Neural cell (in vitro differentiated cells): ENCODE results near the gene FGD5. TPM values are rescaled to one million over a fixed set of nuclear protein-coding genes. Genes with fewer than 3 reads are reported as not detected.

Experiments
- H2AFZ ChIP-seq: fragments of 200-600, 300-800 bp; sonication (generic), shearing (Covaris generic); 2 replicates; pipeline ENCODE4 v1.6.0; 2014; ENCODE audit warnings: low read depth, mild to moderate bottlenecking, antibody characterized with exemption, low read length, moderate library complexity
- H3F3A ChIP-seq: fragments of 200-600 bp; shearing (Covaris generic); 2 replicates; pipeline ENCODE4 v1.6.1; 2016; ENCODE audit warnings: mild to moderate bottlenecking, moderate library complexity, mixed read lengths, antibody characterized with exemption, low read length; ENCODE audit not compliant: insufficient read depth, poor library complexity, severe bottlenecking
- H3K27ac ChIP-seq: fragments of 200-600, 300-800 bp; sonication (generic), shearing (Covaris generic); 2 replicates; pipeline ENCODE4 v1.5.1; 2014; ENCODE audit warnings: mild to moderate bottlenecking, low read length, moderate library complexity
- H3K27me3 ChIP-seq: fragments of 300-800, 200-600 bp; sonication (generic), shearing (Covaris generic); 2 replicates; pipeline ENCODE4 v1.6.0; 2014; ENCODE audit warnings: mild to moderate bottlenecking, low read depth, low read length, moderate library complexity; ENCODE audit not compliant: insufficient read depth
- H3K36me3 ChIP-seq: fragments of 300-800, 200-600 bp; sonication (generic), shearing (Covaris generic); 2 replicates; pipeline ENCODE4 v1.5.1; 2014; ENCODE audit warnings: mild to moderate bottlenecking, antibody characterized with exemption, low read length, moderate library complexity; ENCODE audit not compliant: insufficient read depth
- H3K4me2 ChIP-seq: fragments of 300-800, 200-600 bp; sonication (generic), shearing (Covaris generic); 2 replicates; pipeline ENCODE4 v1.6.0; 2014; ENCODE audit warnings: mild to moderate bottlenecking, low read length
- H3K4me3 ChIP-seq: fragments of 300-800, 200-600 bp; sonication (generic), shearing (Covaris generic); 2 replicates; pipeline ENCODE4 v1.5.1; 2014; ENCODE audit warnings: mild to moderate bottlenecking, low read length, moderate library complexity
- H3K79me2 ChIP-seq: fragments of 200-600 bp; shearing (Covaris generic); replicated peaks from 2 replicates; pipeline ENCODE4 v1.6.0; 2014; ENCODE audit warnings: mild to moderate bottlenecking, low read length, moderate library complexity; ENCODE audit not compliant: insufficient read depth
- H3K9ac ChIP-seq: fragments of 300-800, 200-600 bp; sonication (generic), shearing (Covaris generic); 2 replicates; pipeline ENCODE4 v1.6.1; 2016; ENCODE audit warnings: mild to moderate bottlenecking, low read length, mixed read lengths
- H3K9me2 ChIP-seq: fragments of 200-600 bp; shearing (Covaris generic); 2 replicates; pipeline ENCODE4 v1.6.1; 2016; ENCODE audit warnings: mild to moderate bottlenecking, low read length, mixed read lengths; ENCODE audit not compliant: insufficient read depth
- H3K9me3 ChIP-seq: fragments of 200-600, 300-800 bp; sonication (generic), shearing (Covaris generic); 2 replicates; pipeline ENCODE4 v1.6.1; 2016; ENCODE audit warnings: mild to moderate bottlenecking, mixed run types, low read length, moderate library complexity, mixed read lengths
- H4K20me1 ChIP-seq: fragments of 200-600 bp; shearing (Covaris generic); 2 replicates; pipeline ENCODE4 v1.6.1; 2016; ENCODE audit warnings: mild to moderate bottlenecking, mixed run types; ENCODE audit not compliant: insufficient read depth
- EP300 ChIP-seq: fragments of 450-650 bp; conservative IDR thresholded peaks from 2 replicates; pipeline ENCODE4 v1.6.1; 2014; ENCODE audit warnings: antibody characterized with exemption, mild to moderate bottlenecking, moderate library complexity; ENCODE audit not compliant: poor library complexity, severe bottlenecking
- EZH2 ChIP-seq: fragments of 200-600, 300-800 bp; shearing (Covaris generic), sonication (generic); IDR thresholded peaks from 2 replicates; pipeline ENCODE4 v1.6.1; 2014; ENCODE audit warnings: antibody characterized with exemption, low read length, borderline replicate concordance, mild to moderate bottlenecking; ENCODE audit not compliant: insufficient read depth, poor library complexity, severe bottlenecking
- MXI1 ChIP-seq: fragments of 450-650 bp; conservative IDR thresholded peaks from 2 replicates; pipeline ENCODE4 v1.6.1; 2014; ENCODE audit warnings: antibody characterized with exemption, mild to moderate bottlenecking; ENCODE audit not compliant: poor library complexity, severe bottlenecking
- POLR2AphosphoS5 ChIP-seq: IDR thresholded peaks from 2 replicates; pipeline ENCODE4 v1.6.1; 2012
- RAD21 ChIP-seq: fragments of 450-650 bp; conservative IDR thresholded peaks from 2 replicates; pipeline ENCODE4 v1.6.1; 2014; ENCODE audit warnings: antibody characterized with exemption, mild to moderate bottlenecking, moderate library complexity
- REST ChIP-seq: IDR thresholded peaks from 2 replicates; pipeline ENCODE4 v1.6.1; 2012; ENCODE audit warnings: borderline replicate concordance
- SMC3 ChIP-seq: fragments of 450-650 bp; conservative IDR thresholded peaks from 2 replicates; pipeline ENCODE4 v1.6.1; 2014; ENCODE audit warnings: antibody characterized with exemption, mild to moderate bottlenecking, moderate library complexity; ENCODE audit not compliant: poor library complexity
- TAF1 ChIP-seq: IDR thresholded peaks from 2 replicates; pipeline ENCODE4 v1.6.1; 2012; ENCODE audit warnings: low read depth
- polyA plus RNA-seq: library from polyadenylated mRNA; depleted of rRNA; stranded (reverse); fragments of >200 nt; gene quantifications from 2 replicates; pipeline ENCODE4 v1.2.3, GENCODE V29; 2014
- TF ChIP-seq, protein P1 (sequence below): fragments of 450-650 bp; IDR thresholded peaks from 2 replicates; pipeline ENCODE4 v1.5.1; 2014; ENCODE audit warnings: antibody characterized with exemption, mild to moderate bottlenecking, moderate library complexity; ENCODE audit not compliant: poor library complexity, severe bottlenecking

FGD5 gene
- polyA plus RNA-seq, 1 donor from 2014 or later: not detected

DNA sequence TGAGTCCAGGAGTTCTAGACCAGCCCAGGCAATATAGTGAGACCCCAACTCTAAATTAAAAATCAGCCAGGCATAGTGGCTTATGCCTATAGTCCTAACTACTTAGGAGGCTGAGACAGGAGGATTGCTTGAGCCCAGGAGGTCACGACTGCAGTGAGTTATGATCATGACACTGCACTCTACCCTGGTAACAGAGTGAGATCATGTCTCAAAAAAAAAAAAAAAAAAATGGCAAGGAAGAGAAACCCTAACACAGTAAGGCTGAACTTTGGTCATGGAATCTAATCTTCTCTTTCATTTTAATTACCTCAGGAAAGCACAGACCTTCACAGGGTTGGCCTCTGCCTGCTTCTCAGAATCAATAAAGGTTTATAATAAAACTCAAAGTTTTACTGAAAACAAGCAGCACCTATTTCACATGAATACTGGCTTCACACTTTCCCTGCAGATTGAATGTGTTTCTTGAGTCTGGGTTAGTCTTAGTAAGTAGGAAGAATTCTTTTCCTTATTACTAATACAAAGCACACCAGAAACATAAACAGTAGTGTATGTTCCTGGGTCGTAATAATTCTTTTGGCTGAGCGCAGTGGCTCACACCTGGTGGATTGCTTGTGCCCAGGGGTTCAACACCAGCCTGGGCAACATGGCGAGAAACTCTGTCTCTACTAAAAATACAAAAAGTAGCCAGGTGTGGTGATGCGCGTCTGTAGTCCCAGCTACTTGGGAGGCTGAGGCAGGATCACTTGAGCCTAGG lies 117.0 kb downstream of the FGD5 start:
- H3K36me3 ChIP-seq: no peaks in the 10 kb centered on the region
- no peaks in the 10 kb centered on the region for H3K79me2 ChIP-seq
- H3K27me3 ChIP-seq: no peaks in the 10 kb centered on the region
- H2AFZ ChIP-seq: no peak overlapping the region
- no peak overlapping the region for H3K27ac ChIP-seq
- H4K20me1 ChIP-seq: no peaks in the 10 kb centered on the region
- H3K4me2 ChIP-seq: no peak overlapping the region
- H3K9ac ChIP-seq: no peak overlapping the region
- TF ChIP-seq TAF1 (no peak), SMC3 (no peak), EZH2 (no peak), POLR2AphosphoS5 (no peak), MXI1 (no peak), RAD21 (no peak), EP300 (no peak), REST (no peak)
- TF ChIP-seq, protein P1, sequence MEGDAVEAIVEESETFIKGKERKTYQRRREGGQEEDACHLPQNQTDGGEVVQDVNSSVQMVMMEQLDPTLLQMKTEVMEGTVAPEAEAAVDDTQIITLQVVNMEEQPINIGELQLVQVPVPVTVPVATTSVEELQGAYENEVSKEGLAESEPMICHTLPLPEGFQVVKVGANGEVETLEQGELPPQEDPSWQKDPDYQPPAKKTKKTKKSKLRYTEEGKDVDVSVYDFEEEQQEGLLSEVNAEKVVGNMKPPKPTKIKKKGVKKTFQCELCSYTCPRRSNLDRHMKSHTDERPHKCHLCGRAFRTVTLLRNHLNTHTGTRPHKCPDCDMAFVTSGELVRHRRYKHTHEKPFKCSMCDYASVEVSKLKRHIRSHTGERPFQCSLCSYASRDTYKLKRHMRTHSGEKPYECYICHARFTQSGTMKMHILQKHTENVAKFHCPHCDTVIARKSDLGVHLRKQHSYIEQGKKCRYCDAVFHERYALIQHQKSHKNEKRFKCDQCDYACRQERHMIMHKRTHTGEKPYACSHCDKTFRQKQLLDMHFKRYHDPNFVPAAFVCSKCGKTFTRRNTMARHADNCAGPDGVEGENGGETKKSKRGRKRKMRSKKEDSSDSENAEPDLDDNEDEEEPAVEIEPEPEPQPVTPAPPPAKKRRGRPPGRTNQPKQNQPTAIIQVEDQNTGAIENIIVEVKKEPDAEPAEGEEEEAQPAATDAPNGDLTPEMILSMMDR: no peak
- no peaks in the 10 kb centered on the region for H3F3A ChIP-seq
- H3K4me3 ChIP-seq: no peak overlapping the region
- no peaks in the 10 kb centered on the region for H3K9me3 ChIP-seq
- no peaks in the 10 kb centered on the region for H3K9me2 ChIP-seq

DNA sequence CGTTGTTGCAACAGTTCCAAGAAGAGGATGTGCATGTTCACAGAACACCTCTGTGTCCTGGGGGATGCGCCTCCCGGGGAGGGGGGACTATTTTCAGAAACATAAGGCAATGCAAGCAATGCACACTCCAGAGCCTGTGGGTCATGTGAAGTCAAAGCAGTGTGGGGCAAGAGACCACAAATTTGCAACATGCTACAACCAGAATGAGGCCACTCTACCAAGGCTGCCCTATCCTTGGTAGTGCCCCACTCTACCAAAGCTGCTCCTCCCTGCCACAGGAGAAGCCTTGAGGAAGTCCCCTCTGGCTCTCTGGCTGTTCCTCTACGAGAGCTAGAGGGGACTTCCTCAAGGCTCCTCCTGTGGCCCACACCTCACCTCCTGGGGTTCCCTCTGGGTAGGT lies 120.2 kb downstream of the FGD5 start:
- no peak overlapping the region for H3K27ac ChIP-seq
- no peaks in the 10 kb centered on the region for H3K9me3 ChIP-seq
- H3K79me2 ChIP-seq: peaks cover 15% of the 10 kb centered on the region
- H3K36me3 ChIP-seq: peaks cover 4% of the 10 kb centered on the region
- no peak overlapping the region for H3K9ac ChIP-seq
- peaks cover 1% of the 10 kb centered on the region for H4K20me1 ChIP-seq
- no peaks in the 10 kb centered on the region for H3F3A ChIP-seq
- no peaks in the 10 kb centered on the region for H3K9me2 ChIP-seq
- H3K27me3 ChIP-seq: no peaks in the 10 kb centered on the region
- TF ChIP-seq TAF1: no peak
- TF ChIP-seq REST: no peak
- no peak overlapping the region for H3K4me3 ChIP-seq
- no peak overlapping the region for H3K4me2 ChIP-seq
- H2AFZ ChIP-seq: no peak overlapping the region
